ENCODE data around the gene OR1E2. TPM values are rescaled to one million over a fixed set of nuclear protein-coding genes. Genes with fewer than 3 reads are reported as not detected.

OR1E2 gene
- total and polyA plus RNA-seq, 10 of the 15 experiments (the other 5 are each of a cell fraction or from before 2014, with no cell fraction given) = not detected

DNA sequence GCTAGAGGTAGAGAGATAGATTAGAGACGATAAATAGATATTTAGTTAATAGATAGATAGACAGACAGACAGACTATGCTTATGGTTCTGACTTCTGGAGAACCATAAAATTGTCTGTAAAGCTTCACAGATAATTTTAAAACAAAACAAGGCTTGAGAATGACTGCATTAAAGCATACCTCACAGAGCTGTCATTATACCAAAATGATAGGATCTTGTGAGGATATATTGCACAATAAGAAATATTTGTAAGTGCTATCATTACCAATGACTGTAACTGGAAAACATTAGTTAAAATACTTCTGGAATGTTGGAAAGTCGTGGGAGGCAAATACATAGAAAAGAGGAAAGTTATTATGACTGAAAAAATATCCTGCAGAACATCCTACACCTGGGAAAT, 31.9 kb downstream of the OR1E2 start:
- ChIA-PET SMC1A (ENCODE audit: uncharacterized antibody, unreplicated experiment) (no interaction called here), RAD21 (ENCODE audit: unreplicated experiment) (no interaction called here), CTCF (no interaction called here), POLR2A (no interaction called here)
- BruUV-seq (replicated peaks) = no TSS peak
- in situ Hi-C loops (cut with MboI) (no loop called here), intact Hi-C loops (cut with micrococcal nuclease; ENCODE audit: unreplicated experiment) (no loop called here)
- FAIRE-seq (no peak), ATAC-seq (no peak), DNase-seq (ENCODE audit: low read depth, low spot score) (no peak)
- H3K27ac ChIP-seq (ENCODE audit: control insufficient read depth, insufficient read depth) = no peak overlapping the region
- no peaks in the 10 kb centered on the region for H3K36me3 ChIP-seq (ENCODE audit: control insufficient read depth in 2 of 2, insufficient read depth in 2 of 2, low read length in 1 of 2)
- no peaks in the 10 kb centered on the region for H3K4me1 ChIP-seq (ENCODE audit: control insufficient read depth, insufficient read depth, low read length)
- H3K79me2 ChIP-seq (ENCODE audit: control insufficient read depth, insufficient read depth, low read length) = no peaks in the 10 kb centered on the region
- no peak for TF ChIP-seq POU2F2 (IDR thresholded peaks at IDR 0.05; ENCODE audit: borderline replicate concordance, low read depth, low read length)
- no peak overlapping the region for H3K9ac ChIP-seq (ENCODE audit: control insufficient read depth, insufficient read depth, low read length)
- WGBS (ENCODE audit: insufficient coverage, insufficient replicate concordance, low lambda C conversion rate, missing lambda C conversion rate) = 38% methylated on average over 2 of the region's 2 CpGs
- H4K20me1 ChIP-seq (ENCODE audit: control insufficient read depth, insufficient read depth) = no peaks in the 10 kb centered on the region
- no peak overlapping the region for H2AFZ ChIP-seq (ENCODE audit: control insufficient read depth, low read depth, low read length)
- no peaks in the 10 kb centered on the region for H3K27me3 ChIP-seq (replicated peaks in 1 of 2; ENCODE audit: control insufficient read depth in 2 of 2, insufficient read depth in 2 of 2, low read length in 1 of 2)
- H3K4me3 ChIP-seq = no peak overlapping the region
- H3K4me2 ChIP-seq (ENCODE audit: control insufficient read depth, insufficient read depth) = no peak overlapping the region
- H3K9me3 ChIP-seq (replicated peaks; ENCODE audit: control insufficient read depth, insufficient read depth, low read length) = no peaks in the 10 kb centered on the region

DNA sequence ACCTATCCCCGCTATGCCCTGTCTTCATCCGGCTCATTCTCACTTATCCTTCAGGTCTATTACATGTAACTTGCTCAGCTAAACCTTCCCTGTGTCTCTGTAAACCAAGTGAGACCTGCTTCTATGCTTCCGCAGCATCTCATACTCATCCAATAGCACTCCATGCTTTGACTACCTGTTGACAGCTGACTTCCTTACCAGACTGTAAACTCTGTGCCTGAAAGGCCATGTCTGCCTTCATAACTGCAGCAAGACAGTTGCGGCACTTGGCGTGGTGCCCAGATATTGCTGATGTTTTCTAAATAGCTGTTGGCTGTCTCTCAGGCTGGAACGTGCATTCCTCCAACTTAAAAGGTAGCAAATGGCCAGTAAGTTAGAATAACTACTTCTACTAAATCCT, 33.6 kb downstream of the OR1E2 start:
- FAIRE-seq (no peak), DNase-seq (ENCODE audit: low read depth, low spot score) (no peak), ATAC-seq (no peak)
- CTCF ChIA-PET = no interaction called here
- POLR2A ChIA-PET = no interaction called here
- no peaks in the 10 kb centered on the region for H4K20me1 ChIP-seq (ENCODE audit: control insufficient read depth, insufficient read depth)
- SMC1A ChIA-PET (ENCODE audit: uncharacterized antibody, unreplicated experiment) = no interaction called here
- H3K9me3 ChIP-seq (replicated peaks; ENCODE audit: control insufficient read depth, insufficient read depth, low read length) = no peaks in the 10 kb centered on the region
- H3K36me3 ChIP-seq (ENCODE audit: control insufficient read depth in 2 of 2, insufficient read depth in 2 of 2, low read length in 1 of 2) = no peaks in the 10 kb centered on the region
- no peak overlapping the region for H3K4me3 ChIP-seq
- no peaks in the 10 kb centered on the region for H3K4me1 ChIP-seq (ENCODE audit: control insufficient read depth, insufficient read depth, low read length)
- no peak overlapping the region for H3K27ac ChIP-seq (ENCODE audit: control insufficient read depth, insufficient read depth)
- no peak overlapping the region for H2AFZ ChIP-seq (ENCODE audit: control insufficient read depth, low read depth, low read length)
- no peaks in the 10 kb centered on the region for H3K79me2 ChIP-seq (ENCODE audit: control insufficient read depth, insufficient read depth, low read length)
- RAD21 ChIA-PET (ENCODE audit: unreplicated experiment) = no interaction called here
- TF ChIP-seq GABPA (IDR thresholded peaks at IDR 0.05; ENCODE audit: low read depth) (no peak), SPI1 (IDR thresholded peaks at IDR 0.05; ENCODE audit: borderline replicate concordance, insufficient read depth, low read depth, low read length) (no peak), HDGF (IDR thresholded peaks at IDR 0.05) (no peak), IRF4 (IDR thresholded peaks at IDR 0.05; ENCODE audit: low read depth, low read length) (no peak), SMC3 (IDR thresholded peaks at IDR 0.05; ENCODE audit: borderline replicate concordance, low read length) (no peak), MEF2B (IDR thresholded peaks at IDR 0.05; ENCODE audit: partially characterized antibody, poor library complexity, severe bottlenecking) (no peak)
- TF ChIP-seq, protein P1, sequence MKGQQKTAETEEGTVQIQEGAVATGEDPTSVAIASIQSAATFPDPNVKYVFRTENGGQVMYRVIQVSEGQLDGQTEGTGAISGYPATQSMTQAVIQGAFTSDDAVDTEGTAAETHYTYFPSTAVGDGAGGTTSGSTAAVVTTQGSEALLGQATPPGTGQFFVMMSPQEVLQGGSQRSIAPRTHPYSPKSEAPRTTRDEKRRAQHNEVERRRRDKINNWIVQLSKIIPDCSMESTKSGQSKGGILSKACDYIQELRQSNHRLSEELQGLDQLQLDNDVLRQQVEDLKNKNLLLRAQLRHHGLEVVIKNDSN (IDR thresholded peaks at IDR 0.05; ENCODE audit: borderline replicate concordance, extremely low read length, insufficient read depth, low read depth, low read length) = no peak
- TF ChIP-seq, protein P2, sequence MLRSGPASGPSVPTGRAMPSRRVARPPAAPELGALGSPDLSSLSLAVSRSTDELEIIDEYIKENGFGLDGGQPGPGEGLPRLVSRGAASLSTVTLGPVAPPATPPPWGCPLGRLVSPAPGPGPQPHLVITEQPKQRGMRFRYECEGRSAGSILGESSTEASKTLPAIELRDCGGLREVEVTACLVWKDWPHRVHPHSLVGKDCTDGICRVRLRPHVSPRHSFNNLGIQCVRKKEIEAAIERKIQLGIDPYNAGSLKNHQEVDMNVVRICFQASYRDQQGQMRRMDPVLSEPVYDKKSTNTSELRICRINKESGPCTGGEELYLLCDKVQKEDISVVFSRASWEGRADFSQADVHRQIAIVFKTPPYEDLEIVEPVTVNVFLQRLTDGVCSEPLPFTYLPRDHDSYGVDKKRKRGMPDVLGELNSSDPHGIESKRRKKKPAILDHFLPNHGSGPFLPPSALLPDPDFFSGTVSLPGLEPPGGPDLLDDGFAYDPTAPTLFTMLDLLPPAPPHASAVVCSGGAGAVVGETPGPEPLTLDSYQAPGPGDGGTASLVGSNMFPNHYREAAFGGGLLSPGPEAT (IDR thresholded peaks at IDR 0.05; ENCODE audit: low read depth) = no peak
- no peaks in the 10 kb centered on the region for H3K27me3 ChIP-seq (replicated peaks in 1 of 2; ENCODE audit: control insufficient read depth in 2 of 2, insufficient read depth in 2 of 2, low read length in 1 of 2)
- in situ Hi-C loops (cut with MboI) (no loop called here), intact Hi-C loops (cut with micrococcal nuclease; ENCODE audit: unreplicated experiment) (no loop called here)
- no peak overlapping the region for H3K4me2 ChIP-seq (ENCODE audit: control insufficient read depth, insufficient read depth)
- no TSS peak for BruUV-seq (replicated peaks)
- H3K9ac ChIP-seq (ENCODE audit: control insufficient read depth, insufficient read depth, low read length) = no peak overlapping the region
- WGBS (ENCODE audit: insufficient coverage, insufficient replicate concordance, low lambda C conversion rate, missing lambda C conversion rate) = 45% methylated on average over 6 of the region's 6 CpGs
